OCI-LY1 (cell line): ENCODE data around the gene PIP4K2B.

Source experiments
- H2AFZ ChIP-seq: fragments of 200-600 bp; sonication (generic), shearing (Covaris generic); 2 replicates; pipeline ENCODE4 v1.6.0; 2014; ENCODE audit warnings: antibody characterized with exemption, mild to moderate bottlenecking, low read length
- H3F3A ChIP-seq: fragments of 200-600 bp; sonication (generic), shearing (Covaris generic); 2 replicates; pipeline ENCODE4 v1.6.0; 2014; ENCODE audit warnings: mild to moderate bottlenecking, antibody characterized with exemption, low read length, moderate library complexity; ENCODE audit not compliant: insufficient read depth
- H3K27ac ChIP-seq: fragments of 200-600 bp; sonication (generic); 2 replicates; pipeline ENCODE4 v1.5.1; 2014; ENCODE audit warnings: low read length, mixed run types, mild to moderate bottlenecking, low read depth; ENCODE audit not compliant: poor library complexity, severe bottlenecking
- H3K27me3 ChIP-seq: fragments of 200-600 bp; sonication (generic); 2 replicates; pipeline ENCODE4 v1.6.0; 2014; ENCODE audit warnings: antibody characterized with exemption, mild to moderate bottlenecking, low read length, moderate library complexity; ENCODE audit not compliant: insufficient read depth
- H3K36me3 ChIP-seq: fragments of 200-600 bp; sonication (generic); 2 replicates; pipeline ENCODE4 v1.6.1; 2014; ENCODE audit warnings: mild to moderate bottlenecking, antibody characterized with exemption, low read length, moderate library complexity, mixed read lengths; ENCODE audit not compliant: insufficient read depth
- H3K4me1 ChIP-seq: fragments of 200-600 bp; sonication (generic); 2 replicates; pipeline ENCODE4 v1.5.1; 2014; ENCODE audit warnings: mild to moderate bottlenecking, low read length, moderate library complexity; ENCODE audit not compliant: insufficient read depth, severe bottlenecking
- H3K4me2 ChIP-seq: fragments of 200-600 bp; sonication (generic), shearing (Covaris generic); 2 replicates; pipeline ENCODE4 v1.6.1; 2014; ENCODE audit warnings: low read length
- H3K4me3 ChIP-seq: fragments of 200-600 bp; sonication (generic); 2 replicates; pipeline ENCODE4 v1.5.1; 2014; ENCODE audit warnings: low read length, low read depth, mild to moderate bottlenecking, mixed read lengths; ENCODE audit not compliant: poor library complexity, severe bottlenecking
- H3K79me2 ChIP-seq: fragments of 200-600 bp; shearing (Covaris generic); 2 replicates; pipeline ENCODE4 v1.6.1; 2016; ENCODE audit warnings: mixed run types, low read length, mixed read lengths; ENCODE audit not compliant: insufficient read depth
- H3K9ac ChIP-seq: fragments of 200-600 bp; sonication (generic), shearing (Covaris generic); 2 replicates; pipeline ENCODE4 v1.6.1; 2014; ENCODE audit warnings: mild to moderate bottlenecking, low read length, mixed read lengths
- H3K9me2 ChIP-seq: fragments of 200-600 bp; sonication (generic), shearing (Covaris generic); 2 replicates; pipeline ENCODE4 v1.6.1; 2014; ENCODE audit warnings: low read depth, mild to moderate bottlenecking, low read length, mixed read lengths
- H3K9me3 ChIP-seq: fragments of 200-600 bp; shearing (Covaris generic); 2 replicates; pipeline ENCODE4 v1.6.1; 2014; ENCODE audit warnings: low read length, mixed read lengths
- H4K20me1 ChIP-seq: fragments of 200-600 bp; sonication (generic), shearing (Covaris generic); 2 replicates; pipeline ENCODE4 v1.6.0; 2016; ENCODE audit warnings: mild to moderate bottlenecking, low read length; ENCODE audit not compliant: insufficient read depth
- EZH2 ChIP-seq: fragments of 200-600 bp; sonication (generic), shearing (Covaris generic); IDR thresholded peaks from 2 replicates; pipeline ENCODE4 v1.8.0; 2017; ENCODE audit warnings: borderline replicate concordance, mixed run types, mild to moderate bottlenecking, antibody characterized with exemption, low read length, moderate library complexity, mixed read lengths
- TF ChIP-seq, protein P1 (sequence below): fragments of 200-600 bp; sonication (generic), shearing (Covaris generic); IDR thresholded peaks from 2 replicates; pipeline ENCODE4 v1.5.1; 2017; ENCODE audit warnings: mild to moderate bottlenecking, antibody characterized with exemption, low read length, moderate library complexity, mixed read lengths

Gene PIP4K2B

DNA sequence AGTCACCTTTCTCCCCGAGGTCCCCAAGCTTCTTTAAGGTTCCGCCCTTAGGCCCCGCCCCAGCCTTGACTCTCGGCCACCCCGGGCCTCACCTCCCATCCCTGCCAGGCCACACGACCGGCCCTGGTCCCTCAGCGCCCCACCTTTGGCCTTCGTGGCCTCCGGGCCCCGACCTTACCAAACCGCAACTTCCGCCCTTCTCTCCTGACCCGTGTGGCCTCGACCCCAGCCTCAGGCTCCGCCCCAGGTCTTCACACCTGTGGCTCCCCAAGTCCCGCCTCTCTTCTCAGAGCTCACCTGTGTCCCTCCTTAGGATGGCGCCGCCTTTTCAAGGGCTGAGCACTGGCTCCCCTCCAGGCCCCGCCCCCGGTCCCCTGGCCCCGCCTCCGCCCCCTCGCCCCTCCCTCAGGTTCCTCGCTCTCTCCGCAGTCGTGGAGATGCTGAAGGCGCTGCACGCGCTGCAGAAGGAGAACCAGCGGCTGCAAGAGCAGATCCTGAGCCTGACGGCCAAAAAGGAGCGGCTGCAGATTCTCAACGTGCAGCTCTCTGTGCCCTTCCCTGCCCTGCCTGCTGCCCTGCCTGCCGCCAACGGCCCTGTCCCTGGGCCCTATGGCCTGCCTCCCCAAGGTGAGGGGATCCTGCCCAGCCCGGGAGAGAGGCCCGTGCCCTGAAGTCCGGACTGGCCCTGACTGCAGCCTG lies 79.3 kb downstream of the PIP4K2B start:
- peaks cover 7% of the 10 kb centered on the region for H3K4me1 ChIP-seq
- H3F3A ChIP-seq: no peaks in the 10 kb centered on the region
- no peaks in the 10 kb centered on the region for H3K79me2 ChIP-seq
- TF ChIP-seq EZH2: no peak
- TF ChIP-seq, protein P1, sequence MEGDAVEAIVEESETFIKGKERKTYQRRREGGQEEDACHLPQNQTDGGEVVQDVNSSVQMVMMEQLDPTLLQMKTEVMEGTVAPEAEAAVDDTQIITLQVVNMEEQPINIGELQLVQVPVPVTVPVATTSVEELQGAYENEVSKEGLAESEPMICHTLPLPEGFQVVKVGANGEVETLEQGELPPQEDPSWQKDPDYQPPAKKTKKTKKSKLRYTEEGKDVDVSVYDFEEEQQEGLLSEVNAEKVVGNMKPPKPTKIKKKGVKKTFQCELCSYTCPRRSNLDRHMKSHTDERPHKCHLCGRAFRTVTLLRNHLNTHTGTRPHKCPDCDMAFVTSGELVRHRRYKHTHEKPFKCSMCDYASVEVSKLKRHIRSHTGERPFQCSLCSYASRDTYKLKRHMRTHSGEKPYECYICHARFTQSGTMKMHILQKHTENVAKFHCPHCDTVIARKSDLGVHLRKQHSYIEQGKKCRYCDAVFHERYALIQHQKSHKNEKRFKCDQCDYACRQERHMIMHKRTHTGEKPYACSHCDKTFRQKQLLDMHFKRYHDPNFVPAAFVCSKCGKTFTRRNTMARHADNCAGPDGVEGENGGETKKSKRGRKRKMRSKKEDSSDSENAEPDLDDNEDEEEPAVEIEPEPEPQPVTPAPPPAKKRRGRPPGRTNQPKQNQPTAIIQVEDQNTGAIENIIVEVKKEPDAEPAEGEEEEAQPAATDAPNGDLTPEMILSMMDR: no peak
- H3K27ac ChIP-seq: no peak overlapping the region
- no peak overlapping the region for H3K4me3 ChIP-seq
- no peak overlapping the region for H2AFZ ChIP-seq
- no peak overlapping the region for H3K9ac ChIP-seq
- H3K36me3 ChIP-seq: peaks cover 83% of the 10 kb centered on the region
- H3K9me2 ChIP-seq: no peaks in the 10 kb centered on the region
- H3K4me2 ChIP-seq: no peak overlapping the region
- H3K9me3 ChIP-seq: no peaks in the 10 kb centered on the region
- no peaks in the 10 kb centered on the region for H4K20me1 ChIP-seq
- H3K27me3 ChIP-seq: no peaks in the 10 kb centered on the region

DNA sequence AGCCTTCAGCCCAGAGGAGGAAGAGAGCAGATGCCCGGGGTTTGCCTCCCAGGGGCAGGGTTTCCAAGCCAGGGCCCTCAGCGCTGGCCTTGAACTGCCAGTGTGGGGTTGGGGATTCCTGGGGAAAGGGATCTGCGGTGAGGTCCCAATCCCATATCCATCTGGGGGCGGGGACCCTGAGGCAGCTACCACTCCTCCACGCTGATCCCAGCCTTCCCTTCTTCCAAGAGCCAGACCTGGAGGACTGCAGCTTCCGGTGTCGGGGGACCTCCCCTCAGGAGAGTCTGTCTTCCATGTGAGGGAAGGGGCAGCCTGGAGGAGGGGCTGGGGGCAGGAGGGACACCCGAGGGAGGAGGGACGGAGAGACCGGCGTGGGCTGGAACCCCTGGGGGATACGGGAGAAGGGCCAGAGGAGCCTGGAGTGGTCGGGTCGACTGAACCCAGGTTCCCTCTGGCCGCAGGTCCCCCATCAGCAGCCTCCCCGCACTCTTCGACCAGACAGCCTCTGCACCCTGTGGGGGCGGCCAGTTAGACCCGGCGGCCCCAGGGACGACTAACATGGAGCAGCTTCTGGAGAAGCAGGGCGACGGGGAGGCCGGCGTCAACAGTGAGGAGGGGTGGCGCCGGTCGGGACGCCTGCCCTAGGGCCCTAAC lies 79.9 kb downstream of the PIP4K2B start:
- peaks cover 7% of the 10 kb centered on the region for H3K4me1 ChIP-seq
- no peaks in the 10 kb centered on the region for H3K79me2 ChIP-seq
- no peak overlapping the region for H3K4me3 ChIP-seq
- TF ChIP-seq EZH2: no peak
- TF ChIP-seq, protein P1: no peak
- no peak overlapping the region for H3K4me2 ChIP-seq
- H2AFZ ChIP-seq: no peak overlapping the region
- H3K27ac ChIP-seq: no peak overlapping the region
- H3K9me3 ChIP-seq: no peaks in the 10 kb centered on the region
- no peaks in the 10 kb centered on the region for H3K27me3 ChIP-seq
- no peaks in the 10 kb centered on the region for H3K9me2 ChIP-seq
- no peak overlapping the region for H3K9ac ChIP-seq
- peaks cover 83% of the 10 kb centered on the region for H3K36me3 ChIP-seq
- H3F3A ChIP-seq: no peaks in the 10 kb centered on the region
- no peaks in the 10 kb centered on the region for H4K20me1 ChIP-seq

- TF ChIP-seq, protein P1: no peak
- TF ChIP-seq EZH2: no peak
- no peak overlapping the region for H3K4me2 ChIP-seq
- no peak overlapping the region for H3K9ac ChIP-seq
- peaks cover 94% of the 10 kb centered on the region for H3K36me3 ChIP-seq
- H3K27me3 ChIP-seq: no peaks in the 10 kb centered on the region
- no peaks in the 10 kb centered on the region for H3K9me2 ChIP-seq
- H3K9me3 ChIP-seq: no peaks in the 10 kb centered on the region
- H2AFZ ChIP-seq: no peak overlapping the region
- no peaks in the 10 kb centered on the region for H3K79me2 ChIP-seq
- H4K20me1 ChIP-seq: no peaks in the 10 kb centered on the region
- no peaks in the 10 kb centered on the region for H3F3A ChIP-seq
- no peak overlapping the region for H3K4me3 ChIP-seq
- no peak overlapping the region for H3K27ac ChIP-seq
- peaks cover 7% of the 10 kb centered on the region for H3K4me1 ChIP-seq
Measured at GRCh38 chr17:38717139-38717745, 82.1 kb downstream of the PIP4K2B start.
